Activated CD4-positive, alpha-beta memory T cell treated with anti-CD3 and anti-CD28 coated beads, Interleukin-2, amount 10 ng/mL, durations not matched to agents 7 days and 5 days (primary cell): ENCODE results near the gene GRAMD1A. TPM values are rescaled to one million over a fixed set of nuclear protein-coding genes. Genes with fewer than 3 reads are reported as not detected.
A peak's percentile ranks its signal among the peaks of the same experiment; 100 is the strongest.

Experiments
- CTCF ChIA-PET: fragments of 350-600 bp; sonication (Branson Sonifier 250); formaldehyde crosslinking; loops from one replicate; lab custom pipeline; 2021; ENCODE audit warnings: antibody characterized with exemption, inconsistent platforms; lab: Charles Lee
- POLR2A ChIA-PET: fragments of 350-600 bp; sonication (Branson Sonifier 250); formaldehyde crosslinking; loops from one replicate; lab custom pipeline; 2021; ENCODE audit warnings: antibody characterized with exemption; lab: Charles Lee
- DNase-seq: peaks from one replicate; pipeline ENCODE4 v3.0.0-alpha.2; 2020
- H3K27ac Mint-ChIP-seq: one replicate; pipeline ENCODE4 v1.8.0; 2021; ENCODE audit warnings: mild to moderate bottlenecking, mixed read lengths
- H3K27me3 Mint-ChIP-seq: one replicate; pipeline ENCODE4 v1.8.0; 2021; ENCODE audit warnings: mixed read lengths
- H3K36me3 Mint-ChIP-seq: one replicate; pipeline ENCODE4 v1.8.0; 2021; ENCODE audit warnings: low read depth, mixed read lengths
- H3K4me1 Mint-ChIP-seq: one replicate; pipeline ENCODE4 v1.8.0; 2021; ENCODE audit warnings: mixed read lengths
- H3K4me3 Mint-ChIP-seq: one replicate; pipeline ENCODE4 v1.8.0; 2021; ENCODE audit warnings: mild to moderate bottlenecking, mixed read lengths
- H3K9me3 Mint-ChIP-seq: one replicate; pipeline ENCODE4 v1.8.0; 2021; ENCODE audit warnings: mixed read lengths
- total RNA-seq, 2 experiments: library from RNA; stranded (reverse); gene quantifications; one replicate each; pipeline ENCODE4 v1.2.3, GENCODE V29; 2021

Gene GRAMD1A
- total RNA-seq, 2 experiments from 2014 or later: 98.2 to 106 TPM

DNA sequence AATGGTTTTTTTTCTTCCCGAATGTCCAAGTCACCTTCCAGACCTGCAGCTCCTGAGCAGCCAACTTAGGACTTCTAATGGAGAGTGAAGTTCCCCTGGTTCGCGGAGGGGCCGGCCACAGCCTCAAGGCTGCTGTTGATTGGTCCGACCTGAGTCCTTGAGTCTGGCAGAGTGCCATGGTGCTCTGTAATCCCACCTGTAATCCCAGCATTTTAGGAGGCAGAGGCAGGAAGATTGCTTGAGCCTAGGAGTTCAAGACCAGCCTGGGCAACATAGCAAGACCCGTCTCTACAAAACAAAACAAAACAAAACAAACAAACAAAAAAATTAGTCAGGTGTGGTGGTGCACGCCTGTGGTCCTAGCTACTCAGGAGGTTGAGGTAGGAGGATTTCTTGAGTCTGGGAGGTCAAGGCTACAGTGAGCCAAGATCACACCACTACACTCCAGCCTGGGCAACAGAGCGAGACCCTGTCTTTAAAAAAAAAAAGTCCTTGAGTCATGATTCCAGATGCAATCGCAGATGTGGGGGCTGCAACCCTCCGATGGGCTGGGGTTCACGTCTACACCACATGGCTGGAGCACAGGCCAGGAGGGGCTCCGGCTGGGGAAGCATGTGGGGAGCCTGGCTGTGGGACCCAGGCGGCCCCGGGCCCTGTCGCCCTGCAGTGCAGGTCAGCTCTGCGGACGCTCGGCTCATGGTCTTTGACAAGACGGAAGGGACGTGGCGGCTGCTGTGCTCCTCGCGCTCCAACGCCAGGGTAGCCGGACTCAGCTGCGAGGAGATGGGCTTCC is 59.1 kb downstream of the GRAMD1A start:
- Mint-ChIP-seq H3K9me3 (no peaks in the 10 kb centered on the region), H3K4me3 (no peak overlapping the region), H3K27me3 (peaks cover 6% of the 10 kb centered on the region), H3K27ac (no peak overlapping the region), H3K36me3 (no peaks in the 10 kb centered on the region), H3K4me1 (peaks cover 5% of the 10 kb centered on the region)
- CTCF ChIA-PET: interaction anchor here (0.8 to 1.6 kb wide), 3 partner anchors 8 to 232 kb away, joined by 3 to 10 read pairs (median 3); no protein-coding TSS in a partner anchor
- POLR2A ChIA-PET: no interaction called here
- no peak for DNase-seq

DNA sequence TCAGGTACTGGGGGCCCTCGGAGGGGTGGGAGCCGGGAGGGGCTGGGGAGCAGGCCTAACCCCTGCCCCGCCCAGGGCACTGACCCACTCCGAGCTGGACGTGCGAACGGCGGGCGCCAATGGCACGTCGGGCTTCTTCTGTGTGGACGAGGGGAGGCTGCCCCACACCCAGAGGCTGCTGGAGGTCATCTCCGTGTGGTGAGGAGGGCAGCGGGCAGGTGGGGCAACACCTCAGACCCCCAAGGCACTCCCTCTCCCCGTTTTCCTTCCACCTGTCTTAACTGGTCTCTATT is 59.6 kb downstream of the GRAMD1A start:
- Mint-ChIP-seq H3K4me1 (peaks cover 7% of the 10 kb centered on the region), H3K9me3 (no peaks in the 10 kb centered on the region), H3K4me3 (no peak overlapping the region), H3K27me3 (peaks cover 6% of the 10 kb centered on the region), H3K36me3 (no peaks in the 10 kb centered on the region), H3K27ac (no peak overlapping the region)
- DNase-seq: no peak
- POLR2A ChIA-PET: no interaction called here
- CTCF ChIA-PET: no interaction called here

DNA sequence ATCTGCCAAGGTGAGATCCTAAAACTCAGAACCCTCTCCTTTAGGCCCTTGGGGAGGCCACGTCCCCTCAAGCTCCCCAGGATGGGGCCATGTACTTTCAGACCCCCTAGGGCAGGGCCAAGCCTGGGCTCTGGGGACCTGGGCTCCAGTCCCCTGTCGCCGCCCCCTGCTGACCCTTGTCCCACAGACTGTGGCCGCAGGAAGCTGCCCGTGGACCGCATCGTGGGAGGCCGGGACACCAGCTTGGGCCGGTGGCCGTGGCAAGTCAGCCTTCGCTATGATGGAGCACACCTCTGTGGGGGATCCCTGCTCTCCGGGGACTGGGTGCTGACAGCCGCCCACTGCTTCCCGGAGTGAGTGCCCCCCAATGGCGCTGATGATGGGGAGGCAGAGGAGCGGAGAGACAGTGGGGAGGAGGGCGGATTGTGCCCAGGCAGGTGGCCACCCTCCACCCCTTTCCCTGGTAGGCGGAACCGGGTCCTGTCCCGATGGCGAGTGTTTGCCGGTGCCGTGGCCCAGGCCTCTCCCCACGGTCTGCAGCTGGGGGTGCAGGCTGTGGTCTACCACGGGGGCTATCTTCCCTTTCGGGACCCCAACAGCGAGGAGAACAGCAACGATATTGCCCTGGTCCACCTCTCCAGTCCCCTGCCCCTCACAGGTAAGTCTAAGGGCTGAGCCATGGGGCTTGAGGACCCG is 60.2 kb downstream of the GRAMD1A start:
- CTCF ChIA-PET: no interaction called here

DNA sequence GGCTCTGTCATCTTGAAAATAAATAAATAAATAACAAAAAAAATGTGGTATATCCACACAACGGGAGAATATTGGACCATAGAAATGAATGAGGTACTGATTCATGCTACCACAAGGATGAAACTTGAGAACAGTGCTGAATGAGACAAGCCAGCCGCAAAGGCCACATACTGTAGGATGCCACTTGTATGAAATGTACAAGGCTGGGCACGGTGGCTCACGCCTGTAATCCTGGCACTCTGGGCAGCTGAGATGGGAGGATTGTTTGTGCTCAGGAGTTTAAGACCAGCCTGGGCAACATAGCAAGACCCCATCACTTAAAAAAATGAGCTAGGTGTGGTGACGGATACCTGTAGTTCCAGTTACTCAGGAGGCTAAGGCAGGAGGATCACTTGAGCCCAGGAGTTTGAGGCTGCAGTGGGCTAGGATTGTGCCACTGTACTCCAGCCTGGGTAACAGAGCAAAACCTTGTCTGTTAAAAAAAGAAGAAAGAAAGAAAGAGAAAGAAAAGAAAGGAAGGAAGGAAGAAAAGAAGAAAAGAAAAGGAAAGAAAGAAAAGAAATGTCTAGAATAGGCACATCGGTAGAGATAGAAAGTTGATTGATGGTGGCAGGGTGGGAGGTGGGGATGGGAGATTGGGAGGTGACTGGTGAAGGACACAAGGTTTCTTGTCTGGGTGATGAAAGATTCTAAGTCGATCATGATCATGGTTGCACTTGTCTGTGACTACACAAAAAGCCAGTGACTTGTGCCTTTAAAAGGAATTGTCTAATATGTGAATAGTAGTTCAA is 61.7 kb downstream of the GRAMD1A start:
- H3K9me3 Mint-ChIP-seq: no peaks in the 10 kb centered on the region
- H3K27ac Mint-ChIP-seq: no peak overlapping the region
- peaks cover 12% of the 10 kb centered on the region for H3K4me1 Mint-ChIP-seq
- H3K4me3 Mint-ChIP-seq: no peak overlapping the region
- POLR2A ChIA-PET: no interaction called here
- H3K36me3 Mint-ChIP-seq: no peaks in the 10 kb centered on the region
- no peaks in the 10 kb centered on the region for H3K27me3 Mint-ChIP-seq
- DNase-seq: no peak
- CTCF ChIA-PET: interaction anchor here (1.1 kb wide), 1 partner anchor 8 kb away, joined by 3 read pairs; no protein-coding TSS in a partner anchor

More for the DNA sequence above, 60.2 kb downstream of the GRAMD1A start:
- no peaks in the 10 kb centered on the region for H3K36me3 Mint-ChIP-seq
- no peak for DNase-seq
- H3K9me3 Mint-ChIP-seq: no peaks in the 10 kb centered on the region
- H3K4me3 Mint-ChIP-seq: no peak overlapping the region
- POLR2A ChIA-PET: no interaction called here
- H3K27ac Mint-ChIP-seq: no peak overlapping the region
- H3K4me1 Mint-ChIP-seq: peaks cover 7% of the 10 kb centered on the region
- H3K27me3 Mint-ChIP-seq: peaks cover 6% of the 10 kb centered on the region

DNA sequence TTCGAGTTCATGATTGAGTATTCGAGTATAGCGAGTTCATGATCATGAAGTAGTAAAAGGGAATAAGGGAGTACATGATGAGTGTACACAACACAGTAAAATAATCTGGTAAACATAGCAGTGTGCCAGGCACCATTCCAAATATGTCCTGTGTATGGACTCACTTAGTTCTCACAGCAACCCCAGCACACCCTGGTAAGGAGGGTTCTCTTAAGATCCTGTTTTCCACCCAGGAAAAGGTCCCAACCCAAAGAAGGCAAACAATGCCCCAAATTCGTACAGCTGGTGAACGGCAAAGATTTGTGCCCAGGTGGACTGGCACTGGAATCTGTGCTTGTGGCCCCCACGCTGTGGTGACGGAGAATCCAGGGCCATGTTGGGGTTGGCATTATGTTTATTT is 62.8 kb downstream of the GRAMD1A start:
- H3K27me3 Mint-ChIP-seq: no peaks in the 10 kb centered on the region
- ChIA-PET CTCF (no interaction called here), POLR2A (no interaction called here)
- DNase-seq: no peak
- H3K27ac Mint-ChIP-seq: no peak overlapping the region
- H3K4me3 Mint-ChIP-seq: no peak overlapping the region
- peaks cover 16% of the 10 kb centered on the region for H3K4me1 Mint-ChIP-seq
- H3K9me3 Mint-ChIP-seq: no peaks in the 10 kb centered on the region
- no peaks in the 10 kb centered on the region for H3K36me3 Mint-ChIP-seq

DNA sequence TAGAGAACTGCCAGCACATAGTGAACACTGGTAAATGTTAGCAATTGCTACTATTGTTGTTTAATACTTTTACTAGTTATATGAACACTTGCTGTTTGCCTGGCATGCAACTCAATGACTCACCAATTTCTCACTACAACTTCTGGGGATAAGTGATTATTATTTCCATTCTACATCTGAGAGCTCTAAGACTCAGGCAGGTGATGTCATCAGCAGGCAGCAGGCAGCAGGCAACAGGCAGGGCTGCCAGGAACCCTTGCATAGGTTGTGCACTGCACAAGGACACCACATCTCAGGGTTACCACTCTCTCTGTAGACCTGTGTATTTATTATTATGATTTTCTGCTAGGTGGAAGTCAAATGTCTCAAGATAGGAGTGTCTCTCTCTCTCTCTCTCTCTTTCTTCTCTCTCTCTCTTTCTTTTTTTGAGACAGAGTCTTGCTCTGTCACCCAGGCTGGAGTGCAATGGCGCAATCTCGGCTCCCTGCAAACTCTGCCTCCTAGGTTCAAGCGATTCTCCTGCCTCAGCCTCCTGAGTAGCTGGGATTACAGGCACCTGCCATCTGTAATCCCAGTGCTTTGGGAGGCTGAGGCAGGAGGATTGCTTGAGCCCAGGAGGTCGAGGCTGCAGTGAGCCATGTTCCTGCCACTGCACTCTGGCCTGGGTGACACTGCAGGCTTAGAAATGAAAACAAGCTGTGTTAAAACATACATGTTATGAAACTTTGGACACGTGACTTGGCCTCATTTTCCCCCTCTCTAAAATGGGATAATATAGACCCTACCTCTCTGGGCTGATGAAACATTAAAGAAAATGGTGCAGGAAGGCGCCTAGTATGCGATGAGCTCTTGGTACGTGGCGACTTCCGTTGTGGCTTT is 64.1 kb downstream of the GRAMD1A start:
- peaks cover 4% of the 10 kb centered on the region for H3K27me3 Mint-ChIP-seq
- ChIA-PET CTCF (no interaction called here), POLR2A (no interaction called here)
- no peak for DNase-seq
- H3K4me1 Mint-ChIP-seq: peaks cover 16% of the 10 kb centered on the region
- H3K27ac Mint-ChIP-seq: no peak overlapping the region
- no peak overlapping the region for H3K4me3 Mint-ChIP-seq
- H3K36me3 Mint-ChIP-seq: no peaks in the 10 kb centered on the region
- H3K9me3 Mint-ChIP-seq: no peaks in the 10 kb centered on the region

DNA sequence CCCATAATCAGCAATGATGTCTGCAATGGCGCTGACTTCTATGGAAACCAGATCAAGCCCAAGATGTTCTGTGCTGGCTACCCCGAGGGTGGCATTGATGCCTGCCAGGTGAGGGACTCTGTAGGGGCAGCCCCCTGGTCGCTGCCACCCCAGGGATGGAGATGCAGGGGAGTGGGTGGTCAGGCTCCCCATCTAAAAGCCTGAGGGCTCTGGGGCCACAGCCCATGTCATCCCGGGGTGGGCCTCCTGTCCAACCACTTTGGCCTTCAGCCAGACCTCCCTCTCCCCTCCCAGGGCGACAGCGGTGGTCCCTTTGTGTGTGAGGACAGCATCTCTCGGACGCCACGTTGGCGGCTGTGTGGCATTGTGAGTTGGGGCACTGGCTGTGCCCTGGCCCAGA is 65.5 kb downstream of the GRAMD1A start:
- Mint-ChIP-seq H3K27ac (no peak overlapping the region), H3K4me1 (peaks cover 16% of the 10 kb centered on the region), H3K27me3 (peaks cover 6% of the 10 kb centered on the region), H3K4me3 (no peak overlapping the region), H3K36me3 (no peaks in the 10 kb centered on the region), H3K9me3 (no peaks in the 10 kb centered on the region)
- CTCF ChIA-PET: no interaction called here
- POLR2A ChIA-PET: no interaction called here
- DNase-seq: no peak

DNA sequence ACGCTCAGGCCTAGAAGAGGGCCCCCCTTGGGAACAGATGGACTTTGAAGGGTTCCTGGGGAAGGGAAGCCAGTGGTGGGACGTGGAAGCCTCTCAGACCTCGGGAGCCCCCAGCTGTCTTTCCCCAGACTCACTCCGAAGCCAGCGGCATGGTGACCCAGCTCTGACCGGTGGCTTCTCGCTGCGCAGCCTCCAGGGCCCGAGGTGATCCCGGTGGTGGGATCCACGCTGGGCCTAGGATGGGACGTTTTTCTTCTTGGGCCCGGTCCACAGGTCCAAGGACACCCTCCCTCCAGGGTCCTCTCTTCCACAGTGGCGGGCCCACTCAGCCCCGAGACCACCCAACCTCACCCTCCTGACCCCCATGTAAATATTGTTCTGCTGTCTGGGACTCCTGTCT is 66.0 kb downstream of the GRAMD1A start:
- POLR2A ChIA-PET: no interaction called here
- H3K4me1 Mint-ChIP-seq: peaks cover 16% of the 10 kb centered on the region

DNA sequence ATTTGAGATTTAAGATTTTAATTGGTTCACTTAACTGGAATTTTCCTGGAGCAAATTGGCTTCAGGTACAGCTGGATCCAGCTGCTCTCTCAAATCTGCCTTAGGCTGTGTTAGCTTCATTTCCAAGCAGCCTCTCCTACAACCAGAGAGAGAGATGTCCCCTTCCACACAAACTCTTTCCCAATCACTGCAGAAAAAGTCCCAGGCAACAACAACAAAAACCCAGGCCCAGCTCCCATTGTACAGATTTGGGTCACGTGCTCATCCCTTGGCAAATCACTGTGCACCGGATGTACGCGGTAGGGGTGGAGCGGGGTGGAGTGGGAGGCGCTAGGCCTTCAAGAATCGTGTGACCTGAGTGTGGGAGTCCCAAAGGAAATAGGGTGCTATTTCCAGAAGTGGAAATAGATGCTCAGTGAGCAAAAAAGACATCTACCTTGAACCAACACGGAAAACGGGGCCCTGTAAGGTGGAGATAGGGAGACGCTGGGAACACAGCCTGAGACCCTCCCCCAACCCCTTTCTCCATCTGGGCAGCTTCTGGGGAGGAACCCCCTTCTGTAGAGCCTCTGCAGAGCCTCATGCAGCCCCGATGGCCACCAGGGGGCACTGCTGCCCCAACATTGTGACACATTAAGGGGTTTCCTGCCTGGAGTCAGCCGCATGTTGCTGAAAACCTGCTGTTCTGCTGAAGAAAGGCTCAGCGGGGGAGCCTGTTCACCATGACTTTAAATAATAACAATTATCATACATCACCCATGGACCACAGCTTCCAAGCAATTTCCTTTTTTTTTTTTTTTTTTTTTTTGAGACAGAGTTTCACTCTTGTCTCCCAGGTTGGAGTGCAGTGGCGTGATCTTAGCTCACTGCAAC is 66.8 kb downstream of the GRAMD1A start:
- H3K36me3 Mint-ChIP-seq: no peaks in the 10 kb centered on the region
- H3K27ac Mint-ChIP-seq: peak overlapping the region; percentile 35
- ChIA-PET CTCF (interaction anchor here (0.6 to 2.7 kb wide), 20 partner anchors 9 to 659 kb away, joined by 3 to 25 read pairs (median 4); partner anchors contain the start of genes FFAR3, FXYD5, FXYD7 and LGI4), POLR2A (no interaction called here)
- H3K4me3 Mint-ChIP-seq: no peak overlapping the region
- H3K9me3 Mint-ChIP-seq: no peaks in the 10 kb centered on the region
- peaks cover 16% of the 10 kb centered on the region for H3K4me1 Mint-ChIP-seq
- peaks cover 6% of the 10 kb centered on the region for H3K27me3 Mint-ChIP-seq
- DNase-seq: peak; percentile 88

More for the DNA sequence above, 66.0 kb downstream of the GRAMD1A start:
- Mint-ChIP-seq H3K9me3 (no peaks in the 10 kb centered on the region), H3K4me3 (no peak overlapping the region), H3K27ac (no peak overlapping the region), H3K36me3 (no peaks in the 10 kb centered on the region), H3K27me3 (peaks cover 6% of the 10 kb centered on the region)
- CTCF ChIA-PET: interaction anchor here (0.7 to 2.7 kb wide), 14 partner anchors 8 to 403 kb away, joined by 3 to 25 read pairs (median 6); partner anchors contain the start of genes FFAR3, FXYD5, FXYD7 and LGI4
- DNase-seq: no peak

DNA sequence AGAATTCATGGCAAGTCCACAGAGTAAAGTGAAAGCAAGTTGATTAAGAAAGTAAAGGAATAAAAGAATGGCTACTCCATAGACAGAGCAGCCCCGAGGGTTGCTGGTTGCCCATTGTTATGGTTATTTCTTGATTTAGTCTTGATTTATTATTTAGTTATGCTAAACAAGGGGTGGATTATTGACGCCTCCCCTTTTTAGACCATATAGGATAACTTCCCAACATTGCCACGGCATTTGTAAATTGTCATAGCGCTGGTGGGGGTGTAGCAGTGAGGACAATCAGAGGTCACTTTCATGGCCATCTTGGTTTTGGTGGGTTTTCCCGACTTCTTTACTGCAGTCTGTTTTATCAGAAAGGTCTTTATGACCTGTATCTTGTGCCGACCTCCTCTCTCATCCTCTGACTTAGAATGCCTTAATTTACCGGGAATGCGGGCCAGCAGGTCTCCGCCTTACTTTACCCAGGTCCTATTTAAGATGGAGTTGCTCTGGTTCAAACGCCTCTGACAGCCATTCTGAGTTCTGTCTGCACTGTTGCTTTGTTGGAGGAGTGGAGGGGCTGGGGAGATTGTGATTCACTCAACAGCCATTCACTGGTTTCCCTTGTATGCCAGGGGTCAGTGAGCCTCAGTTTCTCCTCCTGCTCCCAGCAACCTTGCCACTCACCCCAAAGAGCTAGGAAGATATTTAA is 69.0 kb downstream of the GRAMD1A start:
- DNase-seq: no peak
- Mint-ChIP-seq H3K27ac (no peak overlapping the region), H3K27me3 (peaks cover 6% of the 10 kb centered on the region), H3K36me3 (no peaks in the 10 kb centered on the region), H3K9me3 (no peaks in the 10 kb centered on the region), H3K4me3 (no peak overlapping the region), H3K4me1 (peaks cover 13% of the 10 kb centered on the region)
- POLR2A ChIA-PET: no interaction called here
- CTCF ChIA-PET: interaction anchor here (1.0 to 1.7 kb wide), 2 partner anchors 25 to 72 kb away, joined by 3 to 5 read pairs; no protein-coding TSS in a partner anchor

DNA sequence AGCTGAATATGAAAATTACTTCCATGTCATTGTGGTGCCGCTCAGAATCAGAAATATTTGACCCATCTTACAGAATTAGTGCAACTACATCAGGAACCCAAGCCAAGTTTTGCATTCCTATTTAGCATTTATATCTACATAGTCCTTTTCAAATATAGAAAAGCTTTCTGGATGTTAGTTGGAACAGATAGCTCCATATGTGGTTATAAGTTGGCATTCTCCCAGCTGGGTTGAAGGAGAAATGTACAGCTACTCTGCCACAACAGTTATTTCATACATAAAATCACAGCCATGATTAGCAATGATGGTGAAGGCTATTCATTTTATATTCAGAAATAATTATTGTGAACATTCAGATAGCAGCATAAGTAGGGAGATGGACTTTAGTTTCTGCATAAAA is 69.6 kb downstream of the GRAMD1A start:
- ChIA-PET CTCF (interaction anchor here (0.7 to 1.7 kb wide), 6 partner anchors 8 to 97 kb away, joined by 3 to 5 read pairs (median 3); partner anchors contain the start of gene LGI4), POLR2A (no interaction called here)
- no peak for DNase-seq
- no peaks in the 10 kb centered on the region for H3K9me3 Mint-ChIP-seq
- peaks cover 6% of the 10 kb centered on the region for H3K27me3 Mint-ChIP-seq
- H3K36me3 Mint-ChIP-seq: no peaks in the 10 kb centered on the region
- H3K4me1 Mint-ChIP-seq: peaks cover 9% of the 10 kb centered on the region
- no peak overlapping the region for H3K27ac Mint-ChIP-seq
- no peak overlapping the region for H3K4me3 Mint-ChIP-seq
